K562 (cell line): ENCODE data around the gene CEBPB. TPM values are rescaled to one million over a fixed set of nuclear protein-coding genes. Genes with fewer than 3 reads are reported as not detected.

Source experiments
- ARHGAP35 ChIP-seq: fragments of 450-650 bp; IDR thresholded peaks from 2 replicates; pipeline ENCODE4 v1.6.1; 2018; ENCODE audit not compliant: partially characterized antibody
- CEBPZ ChIP-seq: fragments of 150-350 bp; IDR thresholded peaks from 2 replicates; pipeline ENCODE4 v1.6.1; 2014; ENCODE audit warnings: low read depth, mild to moderate bottlenecking, low read length, borderline replicate concordance
- CREB1 ChIP-seq, 2 experiments: sonication (generic) in 1 of 2; formaldehyde crosslinking in 1 of 2; IDR thresholded peaks; 2 replicates each; pipeline versions ENCODE4 v1.6.1 to v1.8.0; 2012 to 2022; ENCODE audit warnings: inconsistent platforms in 1 of 2, mild to moderate bottlenecking in 1 of 2, missing genetic modification reagents in 1 of 2, moderate library complexity in 1 of 2
- ERF ChIP-seq: fragments of 450-650 bp; formaldehyde crosslinking; IDR thresholded peaks from 2 replicates; pipeline ENCODE4 v1.4.0; 2020; ENCODE audit warnings: mild to moderate bottlenecking, mixed read lengths
- HCFC1 ChIP-seq: IDR thresholded peaks from 2 replicates; pipeline ENCODE4 v1.6.1; 2012; ENCODE audit warnings: low read depth, low read length, improper control_type of control experiment
- HMGXB4 ChIP-seq: sonication (generic); formaldehyde crosslinking; IDR thresholded peaks from 2 replicates; pipeline ENCODE4 v1.8.1; 2023; ENCODE audit warnings: mild to moderate bottlenecking, missing genetic modification reagents
- MNT ChIP-seq, 2 experiments: fragments of 450-650 bp; conservative IDR thresholded peaks; 2 replicates each; pipeline ENCODE4 v1.6.1; 2017; ENCODE audit warnings: mild to moderate bottlenecking in 2 of 2, moderate library complexity in 2 of 2
- NFIC ChIP-seq: fragments of 450-650 bp; IDR thresholded peaks from 2 replicates; pipeline ENCODE4 v1.6.1; 2017; ENCODE audit warnings: mild to moderate bottlenecking, inconsistent platforms
- PTRF ChIP-seq: fragments of 450-650 bp; IDR thresholded peaks from 2 replicates; pipeline ENCODE4 v1.6.1; 2016; ENCODE audit warnings: mild to moderate bottlenecking, missing genetic modification characterization, missing compliant biosample characterization
- RNF2 ChIP-seq: sonication (generic); IDR thresholded peaks from 2 replicates; pipeline ENCODE4 v1.6.1; 2016
- RNF219 ChIP-seq: fragments of 250-450 bp; sonication (Bioruptor Pico); IDR thresholded peaks from 2 replicates; pipeline ENCODE4 v1.5.0; 2022; ENCODE audit warnings: mild to moderate bottlenecking
- ZHX1 ChIP-seq: fragments of 150-350 bp; conservative IDR thresholded peaks from 2 replicates; pipeline ENCODE4 v1.6.1; 2014; ENCODE audit warnings: low read length
- ZNF12 ChIP-seq: sonication (generic); formaldehyde crosslinking; IDR thresholded peaks from 2 replicates; pipeline ENCODE4 v1.4.0; 2020; ENCODE audit warnings: mild to moderate bottlenecking, missing genetic modification reagents
- ZNF551 ChIP-seq: fragments of 250-450 bp; sonication (Bioruptor Pico); IDR thresholded peaks from 2 replicates; pipeline ENCODE4 v1.5.0; 2021; ENCODE audit warnings: mild to moderate bottlenecking, moderate library complexity
- polyA plus RNA-seq, 8 experiments: library from polyadenylated mRNA; depleted of rRNA in 4 of 8; stranded (reverse) in 5 of 8; unstranded in 3 of 8; fragments of >200 nt; fragmentation: Nextera tagmentation in 2 of 8; fragmentation: Illumina TruSeq in 1 of 8; extraction: Ambion mirVana in 2 of 8; extraction: Trizol in 1 of 8; gene quantifications; 2 replicates each; pipeline versions ENCODE4 v1.2.1 to v1.2.3, GENCODE V29; 2011 to 2014; ENCODE audit warnings: inconsistent platforms in 1 of 8, missing spikeins in 1 of 8
- total RNA-seq, 7 experiments: library from RNA; depleted of rRNA in 6 of 7; stranded (reverse); fragments of >200 nt in 6 of 7; fragmentation: Illumina TruSeq in 2 of 7; extraction: Trizol in 2 of 7; gene quantifications; 2 replicates each; pipeline versions ENCODE4 v1.2.1 to v1.2.3, GENCODE V29; 2011 to 2021; ENCODE audit warnings: low replicate concordance in 1 of 7

CEBPB gene
- total and polyA plus RNA-seq, 9 of the 15 experiments (the other 6 are each of a cell fraction or from before 2014, with no cell fraction given) = 1.2 to 72.6 (median 7.8) TPM

GRCh38 chr20:50153500-50154377 is 36.9 kb upstream of the CEBPB start, which contains the start of gene PEDS1 (continued):
- no peak for TF ChIP-seq CEBPZ
- 0 out of 2 replicates have a peak, but pooled peaks have one; percentile 57 for TF ChIP-seq RNF2
- no peak for TF ChIP-seq HMGXB4 (CRISPR knock-in tag)
- TF ChIP-seq ZHX1 = no peak
- no peak for TF ChIP-seq RNF219 (CRISPR knock-in tag)
- TF ChIP-seq ERF (CRISPR knock-in tag) = peak; percentile 67; the same call in 1 of the 2 replicates
- TF ChIP-seq HCFC1 = peak; percentile 22; the same call in 1 of the 2 replicates
- peak; percentile 5 for TF ChIP-seq ARHGAP35
- 0 out of 2 replicates have a peak, but pooled peaks have one; percentile 22 for TF ChIP-seq ZNF12 (CRISPR knock-in tag)
- 0 out of 4 replicates have a peak, but pooled peaks have one; percentile 32 to 63 for TF ChIP-seq MNT (conservative IDR thresholded peaks at IDR 0.05)
- no peak for TF ChIP-seq PTRF (tag)
- TF ChIP-seq ZNF551 (CRISPR knock-in tag) = no peak
- TF ChIP-seq CREB1 (IDR thresholded peaks at IDR 0.05) = no peak; the same call in 1 of the 2 replicates
- TF ChIP-seq CREB1 (CRISPR knock-in tag; IDR thresholded peaks at IDR 0.05) = peak; percentile 58; the same call in 1 of the 2 replicates
- TF ChIP-seq NFIC = 0 out of 2 replicates have a peak, but pooled peaks have one; percentile 17
